Neural cell (in vitro differentiated cells): ENCODE results near the gene NAGLU.

Experiments used
- CTCF ChIP-seq: fragments of 450-650 bp; IDR thresholded peaks from 2 replicates; pipeline ENCODE4 v1.5.1; 2014; ENCODE audit warnings: antibody characterized with exemption, mild to moderate bottlenecking, moderate library complexity; ENCODE audit not compliant: poor library complexity, severe bottlenecking
- POLR2AphosphoS5 ChIP-seq: IDR thresholded peaks from 2 replicates; pipeline ENCODE4 v1.6.1; 2012

- TF ChIP-seq POLR2AphosphoS5 (no peak), CTCF (no peak)
These were observed 26.6 kb upstream of the NAGLU start for GRCh38 chr17:42509409-42509808.
